Inferior parietal cortex (tissue), 1 donor: ENCODE measurements around the gene INTS2.
"Not testable (repeated sequence)": the region's sequence is repeated elsewhere in the genome, so short reads cannot be mapped to it uniquely, and the experiment has no call there.

Experiments
- DNase-seq: peaks from one replicate; pipeline ENCODE4 v3.0.0-alpha.2; 2016; ENCODE audit errors: extremely low spot score

The INTS2 gene

GRCh38 chr17:61847659-61848058, 80.1 kb downstream of the INTS2 start:
- no peak for DNase-seq

GRCh38 chr17:61846761-61847375, 80.9 kb downstream of the INTS2 start:
- DNase-seq: no peak

GRCh38 chr17:61846088-61846487, 81.7 kb downstream of the INTS2 start:
- DNase-seq: no peak

GRCh38 chr17:61843435-61843834, 84.3 kb downstream of the INTS2 start:
- DNase-seq: no peak

GRCh38 chr17:61842899-61843298, 84.9 kb downstream of the INTS2 start:
- DNase-seq: no peak

GRCh38 chr17:61839300-61839786, 88.4 kb downstream of the INTS2 start:
- DNase-seq: no peak

GRCh38 chr17:61837175-61838051, 90.4 kb downstream of the INTS2 start:
- DNase-seq: peak; percentile 29

- no peak for DNase-seq
Measured at GRCh38 chr17:61836266-61837174, 91.3 kb downstream of the INTS2 start.

- DNase-seq: no peak
Measured at GRCh38 chr17:61835606-61836005, 92.2 kb downstream of the INTS2 start.

GRCh38 chr17:61834610-61835009, 93.2 kb downstream of the INTS2 start:
- no peak for DNase-seq

GRCh38 chr17:61833536-61834193, 94.1 kb downstream of the INTS2 start:
- DNase-seq: no peak

GRCh38 chr17:61832463-61832862, 95.3 kb downstream of the INTS2 start:
- DNase-seq: no peak

GRCh38 chr17:61831099-61831498, 96.7 kb downstream of the INTS2 start:
- DNase-seq: no peak

- no peak for DNase-seq
Measured at GRCh38 chr17:61828694-61829093, 99.1 kb downstream of the INTS2 start.

- no peak for DNase-seq
Measured at GRCh38 chr17:61827649-61828395, 100.0 kb downstream of the INTS2 start.

GRCh38 chr17:61826866-61827265, 100.9 kb downstream of the INTS2 start:
- not testable (repeated sequence) for DNase-seq

GRCh38 chr17:61826198-61826597, 101.6 kb downstream of the INTS2 start:
- not testable (repeated sequence) for DNase-seq

- DNase-seq: no peak
Measured at GRCh38 chr17:61825448-61826137, 102.2 kb downstream of the INTS2 start.

GRCh38 chr17:61822326-61823285, 105.2 kb downstream of the INTS2 start:
- DNase-seq: no peak
